ENCODE measurements around the gene VDR.

- TF ChIP-seq CTCF (optimal IDR thresholded peaks at IDR 0.05 in 1 of 3, IDR thresholded peaks at IDR 0.05 in 1 of 3, conservative IDR thresholded peaks at IDR 0.05 in 1 of 3; ENCODE audit: extremely low read depth in 1 of 3, insufficient read depth in 2 of 3, low read length in 3 of 3): no peak
- TF ChIP-seq EZH2 (IDR thresholded peaks at IDR 0.05; ENCODE audit: low read length): no peak
These were observed 47.8 kb downstream of the VDR start for GRCh38 chr12:47856721-47857575.
